Measurements from ENCODE around the gene MAK. TPM values are rescaled to one million over a fixed set of nuclear protein-coding genes. Genes with fewer than 3 reads are reported as not detected.
A peak's percentile ranks its signal among the peaks of the same experiment; 100 is the strongest.
"Not testable (repeated sequence)": the region's sequence is repeated elsewhere in the genome, so short reads cannot be mapped to it uniquely, and the experiment has no call there.

Gene MAK
- total and polyA plus RNA-seq, 5 experiments from 2014 or later: 0.09 to 0.13 TPM; not detected in 3

- Mint-ChIP-seq H3K4me3 (no peak overlapping the region), H3K27me3 (no peaks in the 10 kb centered on the region), H3K27ac (no peak overlapping the region), H3K9me3 (no peaks in the 10 kb centered on the region), H3K4me1 (peaks cover 0 to 5% (median 0%) of the 10 kb centered on the region in 4 donors), H3K36me3 (peaks cover 0 to 16% (median 12%) of the 10 kb centered on the region in 3 donors)
- ATAC-seq: no peak
- POLR2A ChIA-PET: no interaction called here
- no peak for DNase-seq
Observed at GRCh38 chr6:10736731-10737130, 101.6 kb downstream of the MAK start.

GRCh38 chr6:10733863-10734262 is 104.5 kb downstream of the MAK start:
- POLR2A ChIA-PET: no interaction called here
- H3K27me3 Mint-ChIP-seq: no peaks in the 10 kb centered on the region
- ATAC-seq: no peak
- peak overlapping the region in 2 of 10 donors; percentile 4 to 44 for H3K27ac Mint-ChIP-seq
- H3K9me3 Mint-ChIP-seq: no peaks in the 10 kb centered on the region
- peaks cover 0 to 5% (median 2%) of the 10 kb centered on the region in 4 donors for H3K4me1 Mint-ChIP-seq
- no peak for DNase-seq
- no peak overlapping the region for H3K4me3 Mint-ChIP-seq
- H3K36me3 Mint-ChIP-seq: peaks cover 0 to 35% (median 18%) of the 10 kb centered on the region in 3 donors

- no peak for ATAC-seq
- H3K27ac Mint-ChIP-seq: peak overlapping the region in 1 of 10 donors; percentile 24
- H3K4me1 Mint-ChIP-seq: peaks cover 0 to 9% (median 3%) of the 10 kb centered on the region in 4 donors
- peaks cover 0 to 40% (median 18%) of the 10 kb centered on the region in 3 donors for H3K36me3 Mint-ChIP-seq
- POLR2A ChIA-PET: no interaction called here
- DNase-seq: no peak
- H3K9me3 Mint-ChIP-seq: no peaks in the 10 kb centered on the region
- H3K27me3 Mint-ChIP-seq: no peaks in the 10 kb centered on the region
- H3K4me3 Mint-ChIP-seq: peak overlapping the region in 1 of 10 donors; percentile 48
Observed at GRCh38 chr6:10733151-10733715, 105.1 kb downstream of the MAK start.

GRCh38 chr6:10730254-10730653 is 108.1 kb downstream of the MAK start:
- H3K27me3 Mint-ChIP-seq: no peaks in the 10 kb centered on the region
- H3K4me1 Mint-ChIP-seq: peaks cover 7 to 30% (median 18%) of the 10 kb centered on the region in 4 donors
- peaks cover 0 to 59% (median 23%) of the 10 kb centered on the region in 3 donors for H3K36me3 Mint-ChIP-seq
- ATAC-seq (no peak), DNase-seq (no peak)
- POLR2A ChIA-PET: no interaction called here
- no peak overlapping the region for H3K4me3 Mint-ChIP-seq
- H3K9me3 Mint-ChIP-seq: no peaks in the 10 kb centered on the region
- H3K27ac Mint-ChIP-seq: peak overlapping the region in 2 of 10 donors; percentile 14 to 55

- H3K27me3 Mint-ChIP-seq: no peaks in the 10 kb centered on the region
- H3K36me3 Mint-ChIP-seq: peaks cover 0 to 42% (median 12%) of the 10 kb centered on the region in 3 donors
- ATAC-seq: no peak
- no peaks in the 10 kb centered on the region for H3K9me3 Mint-ChIP-seq
- H3K4me3 Mint-ChIP-seq: peak overlapping the region in 6 of 10 donors; percentile 25 to 73 (median 62)
- H3K4me1 Mint-ChIP-seq: peaks cover 26 to 72% (median 58%) of the 10 kb centered on the region in 4 donors
- DNase-seq: no peak
- POLR2A ChIA-PET: interaction anchor here (1.0 kb wide), 1 partner anchor 31 kb away, joined by 14 read pairs; the partner anchor contains the start of genes C6orf52 and PAK1IP1
- peak overlapping the region in 5 of 10 donors; percentile 15 to 80 (median 70) for H3K27ac Mint-ChIP-seq
Observed at GRCh38 chr6:10725716-10726115, 112.6 kb downstream of the MAK start.

- POLR2A ChIA-PET: interaction anchor here (6.4 kb wide), 1 partner anchor 22 kb away, joined by 74 read pairs; the partner anchor contains the start of gene TMEM14B
- DNase-seq: no peak
- H3K4me1 Mint-ChIP-seq: peaks cover 26 to 69% (median 58%) of the 10 kb centered on the region in 4 donors
- no peaks in the 10 kb centered on the region for H3K27me3 Mint-ChIP-seq
- peak overlapping the region in 6 of 10 donors; percentile 23 to 80 (median 58) for H3K27ac Mint-ChIP-seq
- peaks cover 0 to 35% (median 7%) of the 10 kb centered on the region in 3 donors for H3K36me3 Mint-ChIP-seq
- no peak for ATAC-seq
- peak overlapping the region in 6 of 10 donors; percentile 20 to 93 (median 48) for H3K4me3 Mint-ChIP-seq
- H3K9me3 Mint-ChIP-seq: no peaks in the 10 kb centered on the region
Observed at GRCh38 chr6:10725044-10725443, 113.3 kb downstream of the MAK start.

- peaks cover 0 to 7% (median 0%) of the 10 kb centered on the region in 9 donors for H3K9me3 Mint-ChIP-seq
- DNase-seq (no peak), ATAC-seq (no peak)
- POLR2A ChIA-PET: interaction anchor here (0.6 to 6.4 kb wide), 5 partner anchors 18 to 659 kb away, joined by 4 to 77 read pairs (median 7); partner anchors contain the start of genes C6orf52, PAK1IP1 and TMEM14B
- no peaks in the 10 kb centered on the region for H3K27me3 Mint-ChIP-seq
- H3K27ac Mint-ChIP-seq: peak overlapping the region; percentile 91 to 97 (median 94)
- peaks cover 8 to 21% (median 9%) of the 10 kb centered on the region in 3 donors for H3K36me3 Mint-ChIP-seq
- H3K4me1 Mint-ChIP-seq: peaks cover 28 to 81% (median 70%) of the 10 kb centered on the region in 4 donors
- H3K4me3 Mint-ChIP-seq: peak overlapping the region; percentile 90 to 99 (median 96)
Observed at GRCh38 chr6:10723567-10723881, 114.8 kb downstream of the MAK start.

- POLR2A ChIA-PET: interaction anchor here (0.6 to 6.4 kb wide), 7 partner anchors 19 to 659 kb away, joined by 3 to 77 read pairs (median 4); partner anchors contain the start of genes C6orf52, PAK1IP1 and TMEM14B
- H3K4me1 Mint-ChIP-seq: peaks cover 25 to 79% (median 68%) of the 10 kb centered on the region in 4 donors
- H3K9me3 Mint-ChIP-seq: peaks cover 0 to 7% (median 0%) of the 10 kb centered on the region in 9 donors
- H3K36me3 Mint-ChIP-seq: peaks cover 10 to 16% (median 11%) of the 10 kb centered on the region in 3 donors
- DNase-seq (peak; percentile 48 to 83 (median 64)), ATAC-seq (peak; percentile 69 to 81)
- peak within 1 kb of the TSS; percentile 90 to 99 (median 96) for H3K4me3 Mint-ChIP-seq
- peak within 1 kb of the TSS; percentile 91 to 97 (median 94) for H3K27ac Mint-ChIP-seq
- H3K27me3 Mint-ChIP-seq: no peaks in the 10 kb centered on the region
Observed at GRCh38 chr6:10722820-10723566, 115.3 kb downstream of the MAK start, which contains the start of gene TMEM14C. Gene TMEM14C, plus strand, starts transcription at chr6:10723070. Its CDS starts 1,544 bp downstream, at chr6:10724614.

GRCh38 chr6:10722570-10722819 is 115.8 kb downstream of the MAK start:
- DNase-seq: no peak
- no peak for ATAC-seq
- Mint-ChIP-seq H3K4me3 (peak overlapping the region; percentile 90 to 99 (median 96)), H3K36me3 (peaks cover 10 to 13% (median 11%) of the 10 kb centered on the region in 3 donors), H3K9me3 (peaks cover 0 to 7% (median 0%) of the 10 kb centered on the region in 9 donors), H3K27me3 (no peaks in the 10 kb centered on the region), H3K27ac (peak overlapping the region; percentile 83 to 97 (median 94)), H3K4me1 (peaks cover 24 to 75% (median 66%) of the 10 kb centered on the region in 4 donors)
- POLR2A ChIA-PET: interaction anchor here (0.6 to 6.4 kb wide), 5 partner anchors 19 to 194 kb away, joined by 3 to 77 read pairs (median 7); partner anchors contain the start of genes C6orf52, PAK1IP1 and TMEM14B

GRCh38 chr6:10721850-10722569 is 116.3 kb downstream of the MAK start:
- H3K27ac Mint-ChIP-seq: peak overlapping the region; percentile 83 to 97 (median 94)
- H3K4me3 Mint-ChIP-seq: peak overlapping the region; percentile 90 to 99 (median 96)
- ATAC-seq (no peak), DNase-seq (peak in 1 of 10 donors; percentile 5)
- POLR2A ChIA-PET: interaction anchor here (0.5 to 6.4 kb wide), 6 partner anchors 20 to 193 kb away, joined by 3 to 77 read pairs (median 6); partner anchors contain the start of genes C6orf52, PAK1IP1 and TMEM14B
- peaks cover 24 to 72% (median 64%) of the 10 kb centered on the region in 4 donors for H3K4me1 Mint-ChIP-seq
- no peaks in the 10 kb centered on the region for H3K27me3 Mint-ChIP-seq
- H3K9me3 Mint-ChIP-seq: peaks cover 0 to 7% (median 0%) of the 10 kb centered on the region in 9 donors
- peaks cover 9 to 11% (median 10%) of the 10 kb centered on the region in 3 donors for H3K36me3 Mint-ChIP-seq

GRCh38 chr6:10720960-10721849 is 117.1 kb downstream of the MAK start:
- peak in 2 of 10 donors; percentile 13 to 22 for DNase-seq
- Mint-ChIP-seq H3K27ac (peak overlapping the region; percentile 83 to 97 (median 94)), H3K4me3 (peak overlapping the region; percentile 90 to 99 (median 96)), H3K36me3 (peaks cover 2 to 11% (median 10%) of the 10 kb centered on the region in 3 donors), H3K4me1 (peaks cover 24 to 66% (median 62%) of the 10 kb centered on the region in 4 donors)
- H3K27me3 Mint-ChIP-seq, ATAC-seq, H3K9me3 Mint-ChIP-seq: not testable (repeated sequence)
- POLR2A ChIA-PET: interaction anchor here (0.5 to 6.4 kb wide), 10 partner anchors 10 to 45 kb away, joined by 3 to 77 read pairs (median 4); partner anchors contain the start of genes C6orf52, PAK1IP1 and TMEM14B

Data from naive thymus-derived CD8-positive, alpha-beta T cell (primary cell).